HepG2 (cell line): ENCODE data around the gene ZBTB7A. TPM values are rescaled to one million over a fixed set of nuclear protein-coding genes. Genes with fewer than 3 reads are reported as not detected.
A peak's percentile ranks its signal among the peaks of the same experiment; 100 is the strongest.

Experiments
- ATAC-seq: fragments of 200-7000 bp; cut with Tn5 transposase; 3 replicates; pipeline ENCODE4 v1.9.1; 2020; ENCODE audit warnings: mild to moderate bottlenecking, moderate library complexity
- BruUV-seq: library from RNA; stranded (reverse); fragments of 400-500 nt; replicated peaks from 2 replicates; lab custom pipeline; 2021; lab: Mats Ljungman, UMichigan
- CTCF ChIA-PET: fragments of 300-600 bp; formaldehyde crosslinking; extraction: SDS; loops from one replicate; lab custom pipeline; 2021; ENCODE audit warnings: low total read pairs, inconsistent platforms, low intra/inter-chr PET ratio; lab: Yijun Ruan, JAX
- POLR2A ChIA-PET: fragments of 350-600 bp; sonication (Branson Sonifier 250); formaldehyde crosslinking; loops from one replicate; lab custom pipeline; 2020; ENCODE audit warnings: antibody characterized with exemption, inconsistent platforms; lab: Yijun Ruan, JAX
- DNase-seq: peaks from one replicate; pipeline ENCODE4 v3.0.0-alpha.2; 2015; ENCODE audit warnings: low spot score
- FAIRE-seq: peaks from 3 replicates; lab custom pipeline; 2011; peaks lifted over from hg19 to GRCh38; lab: Jason Lieb, UNC
- H2AFZ ChIP-seq: one replicate; pipeline ENCODE4 v1.6.1; 2011; ENCODE audit warnings: low read length, inconsistent platforms
- H3K27ac ChIP-seq: fragments of 300-600 bp; 3 replicates; pipeline ENCODE4 v1.8.0; 2011; ENCODE audit warnings: mixed run types, mild to moderate bottlenecking, mixed read lengths, low read length, inconsistent platforms; ENCODE audit not compliant: insufficient read depth; ENCODE audit errors: extremely low read length
- H3K27me3 ChIP-seq, 2 experiments: fragments of 200-600 bp in 1 of 2; 2 replicates in 1 of 2; 3 replicates in 1 of 2; pipeline versions ENCODE4 v1.6.0 to v1.8.0; 2011; ENCODE audit warnings: low read length in 2 of 2, mild to moderate bottlenecking in 2 of 2, moderate library complexity in 2 of 2, inconsistent platforms in 1 of 2; ENCODE audit not compliant: insufficient read depth in 2 of 2, control insufficient read depth in 1 of 2
- H3K36me3 ChIP-seq, 2 experiments: fragments of 200-600 bp in 1 of 2; replicated peaks in 1 of 2; 2 replicates in 1 of 2; 3 replicates in 1 of 2; pipeline versions ENCODE4 v1.5.1 to v1.8.0; 2011; ENCODE audit warnings: low read length in 2 of 2, inconsistent platforms in 1 of 2; ENCODE audit not compliant: insufficient read depth in 2 of 2, control insufficient read depth in 1 of 2
- H3K4me1 ChIP-seq: 2 replicates; pipeline ENCODE4 v1.5.1; 2012; ENCODE audit warnings: low read length, inconsistent platforms; ENCODE audit not compliant: insufficient read depth
- H3K4me2 ChIP-seq: 2 replicates; pipeline ENCODE4 v1.6.0; 2011; ENCODE audit warnings: low read depth, low read length, inconsistent platforms
- H3K4me3 ChIP-seq, 3 experiments: fragments of 200-600 bp in 1 of 3; sonication (generic), shearing (Covaris generic) in 1 of 3; replicated peaks in 1 of 3; 2 replicates each; pipeline ENCODE4 v1.5.1; 2011 to 2016; ENCODE audit warnings: low read length in 3 of 3, inconsistent platforms in 2 of 3, low read depth in 2 of 3, mild to moderate bottlenecking in 2 of 3, control low read depth in 1 of 3, mixed read lengths in 1 of 3; ENCODE audit not compliant: insufficient read depth in 1 of 3
- H3K79me2 ChIP-seq: one replicate; pipeline ENCODE4 v1.6.1; 2011; ENCODE audit warnings: low read length, inconsistent platforms; ENCODE audit not compliant: insufficient read depth
- H3K9ac ChIP-seq: 2 replicates; pipeline ENCODE4 v1.6.0; 2011; ENCODE audit warnings: mild to moderate bottlenecking, low read depth, low read length, inconsistent platforms; ENCODE audit not compliant: insufficient read depth
- H3K9me3 ChIP-seq: 2 replicates; pipeline ENCODE4 v1.5.1; 2012; ENCODE audit warnings: mild to moderate bottlenecking, low read length
- H4K20me1 ChIP-seq: 2 replicates; pipeline ENCODE4 v1.6.0; 2011; ENCODE audit warnings: inconsistent platforms, mild to moderate bottlenecking, low read length, moderate library complexity; ENCODE audit not compliant: insufficient read depth
- AGO2 ChIP-seq: fragments of 200-400 bp; formaldehyde crosslinking; optimal IDR thresholded peaks from 2 replicates; pipeline ENCODE3; 2017; ENCODE audit warnings: mild to moderate bottlenecking, low read depth, low read length, moderate library complexity
- GMEB1 ChIP-seq: sonication (generic); formaldehyde crosslinking; IDR thresholded peaks from 2 replicates; pipeline ENCODE4 v1.5.1; 2020; ENCODE audit warnings: missing genetic modification reagents, mild to moderate bottlenecking, borderline replicate concordance
- PCBP2 ChIP-seq: fragments of 200-400 bp; formaldehyde crosslinking; optimal IDR thresholded peaks from 2 replicates; pipeline ENCODE3; 2018; ENCODE audit warnings: low read length, low read depth; ENCODE audit not compliant: poor library complexity, severe bottlenecking
- ZFAT ChIP-seq: sonication (generic); formaldehyde crosslinking; conservative IDR thresholded peaks from 2 replicates; pipeline ENCODE4 v1.8.1; 2023; ENCODE audit warnings: missing genetic modification reagents, inconsistent platforms
- ZNF20 ChIP-seq: sonication (generic); formaldehyde crosslinking; IDR thresholded peaks from 2 replicates; pipeline ENCODE4 v1.4.0; 2020; ENCODE audit warnings: mild to moderate bottlenecking, moderate library complexity, missing genetic modification reagents
- ZNF468 ChIP-seq: sonication (generic); formaldehyde crosslinking; IDR thresholded peaks from 2 replicates; pipeline ENCODE4 v1.8.0; 2022; ENCODE audit warnings: mild to moderate bottlenecking, moderate library complexity, missing genetic modification reagents
- WGBS: methylation state at CpG from one replicate; pipeline ENCODE4 v1.1.6; 2017; ENCODE audit warnings: low lambda C conversion rate; 5-methylcytosine and 5-hydroxymethylcytosine counted together
- in situ Hi-C: cut with HindIII; loops from 2 replicates; pipeline ENCODE4 v1.10.0; 2017; ENCODE audit warnings: low pct_unique_long_range_greater_than_20kb; ENCODE audit not compliant: extremely low pct_ligation_motif_present
- intact Hi-C: fragments of 100-400 bp; cut with micrococcal nuclease; formaldehyde crosslinking; loops from one replicate; pipeline ENCODE4 v1.10.0; 2022; ENCODE audit not compliant: unreplicated experiment
- polyA plus RNA-seq, 8 experiments: library from polyadenylated mRNA; depleted of rRNA in 3 of 8; stranded (reverse) in 7 of 8; unstranded in 1 of 8; fragments of >200 nt; fragmentation: Illumina TruSeq in 4 of 8; extraction: Trizol in 4 of 8; gene quantifications; 2 replicates each; pipeline versions ENCODE4 v1.2.1 to v1.2.3, GENCODE V29; 2011 to 2016; ENCODE audit warnings: low read depth in 4 of 8, missing spikeins in 1 of 8, mixed read lengths in 1 of 8; ENCODE audit not compliant: insufficient read depth in 1 of 8
- total RNA-seq, 5 experiments: library from RNA; depleted of rRNA; stranded (reverse); fragments of >200 nt; fragmentation: Illumina TruSeq; extraction: Trizol; gene quantifications; 2 replicates each; pipeline ENCODE4 v1.2.3, GENCODE V29; 2016; ENCODE audit warnings: low read depth in 1 of 5

ZBTB7A gene
- total and polyA plus RNA-seq, 2 of the 13 experiments (the other 11 are each of a cell fraction or from before 2014, with no cell fraction given), result 3.6 to 4.0 TPM

- Histone ChIP-seq H4K20me1 (no peaks in the 10 kb centered on the region), H3K9me3 (no peaks in the 10 kb centered on the region), H2AFZ (no peak overlapping the region), H3K27me3 (no peaks in the 10 kb centered on the region), H3K27ac (no peak overlapping the region), H3K4me2 (no peak overlapping the region), H3K36me3 (peaks cover 4 to 6% of the 10 kb centered on the region in 2 experiments; a peak in 2 of 5 replicates), H3K79me2 (no peaks in the 10 kb centered on the region), H3K4me3 (no peak overlapping the region), H3K4me1 (peaks cover 18% of the 10 kb centered on the region), H3K9ac (no peak overlapping the region)
- intact Hi-C loops, result no loop called here
- CTCF ChIA-PET, result no interaction called here
- POLR2A ChIA-PET, result no interaction called here
- DNase-seq (no peak), FAIRE-seq (no peak), ATAC-seq (no peak)
- no peak for TF ChIP-seq ZNF468 (CRISPR knock-in tag)
- peak; percentile 3 for TF ChIP-seq AGO2
- no TSS peak for BruUV-seq
- WGBS, result 98% methylated on average over 22 of the region's 22 CpGs
- in situ Hi-C loops, result no loop called here
These were observed 23.2 kb upstream of the ZBTB7A start for GRCh38 chr19:4089946-4090345.

- POLR2A ChIA-PET, result no interaction called here
- CTCF ChIA-PET, result no interaction called here
- no peak overlapping the region for H3K9ac ChIP-seq
- H3K79me2 ChIP-seq, result no peaks in the 10 kb centered on the region
- H3K4me1 ChIP-seq, result peaks cover 20% of the 10 kb centered on the region
- peaks cover 3 to 4% of the 10 kb centered on the region in 2 experiments; a peak in 2 of 5 replicates for H3K36me3 ChIP-seq
- no peak overlapping the region for H2AFZ ChIP-seq
- ATAC-seq (no peak), DNase-seq (no peak), FAIRE-seq (no peak)
- no peak overlapping the region for H3K27ac ChIP-seq
- no peaks in the 10 kb centered on the region for H3K9me3 ChIP-seq
- WGBS, result 93% methylated on average over 25 of the region's 26 CpGs
- no peaks in the 10 kb centered on the region for H4K20me1 ChIP-seq
- in situ Hi-C loops, result no loop called here
- no peak overlapping the region for H3K4me3 ChIP-seq
- intact Hi-C loops, result no loop called here
- no TSS peak for BruUV-seq
- no peak overlapping the region for H3K4me2 ChIP-seq
- TF ChIP-seq GMEB1 (CRISPR knock-in tag) (no peak), ZFAT (CRISPR knock-in tag) (no peak), AGO2 (peak; percentile 81), ZNF20 (CRISPR knock-in tag) (no peak), PCBP2 (no peak)
- no peaks in the 10 kb centered on the region for H3K27me3 ChIP-seq
These were observed 22.8 kb upstream of the ZBTB7A start for GRCh38 chr19:4089400-4089908.
